OCI-LY1 (cell line): Measurements from ENCODE around the gene FKBP1A.

Experiments used
- CTCF ChIP-seq: fragments of 200-600 bp; sonication (generic), shearing (Covaris generic); IDR thresholded peaks from 2 replicates; pipeline ENCODE4 v1.5.1; 2017; ENCODE audit warnings: mild to moderate bottlenecking, antibody characterized with exemption, low read length, moderate library complexity, mixed read lengths
- EZH2 ChIP-seq: fragments of 200-600 bp; sonication (generic), shearing (Covaris generic); IDR thresholded peaks from 2 replicates; pipeline ENCODE4 v1.8.0; 2017; ENCODE audit warnings: borderline replicate concordance, mixed run types, mild to moderate bottlenecking, antibody characterized with exemption, low read length, moderate library complexity, mixed read lengths

- TF ChIP-seq CTCF, result no peak
- TF ChIP-seq EZH2, result no peak
Measured at GRCh38 chr20:1326031-1326930, 66.6 kb downstream of the FKBP1A start.
